ENCODE data around the gene MSI2.

The MSI2 gene

DNA sequence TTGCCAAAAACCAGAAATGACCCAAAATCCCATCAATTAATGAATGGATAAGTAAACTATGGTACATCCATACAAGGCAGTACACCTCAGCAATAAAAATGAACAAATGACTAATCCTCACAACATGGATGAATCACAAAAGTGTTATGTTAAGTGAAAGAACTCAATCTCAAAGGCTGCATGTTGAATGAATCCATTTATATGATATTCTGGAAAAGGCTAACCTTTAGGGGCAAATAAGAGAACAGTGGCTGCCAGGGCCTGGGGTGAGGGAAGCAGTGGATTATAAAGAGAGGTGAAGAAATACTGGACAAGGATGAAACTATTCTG lies 46.1 kb upstream of the MSI2 start:
- Histone ChIP-seq H3K79me2 (ENCODE audit: insufficient read depth, low read length) (no peaks in the 10 kb centered on the region), H3K27me3 (ENCODE audit: insufficient read depth, low read length, poor library complexity, severe bottlenecking) (no peaks in the 10 kb centered on the region), H3K4me3 (ENCODE audit: low read length, poor library complexity, severe bottlenecking) (no peak overlapping the region), H4K20me1 (ENCODE audit: insufficient read depth, low read length, poor library complexity, severe bottlenecking) (no peaks in the 10 kb centered on the region), H3K4me1 (ENCODE audit: insufficient read depth, low read length, poor library complexity, severe bottlenecking) (no peaks in the 10 kb centered on the region), H3K9me2 (replicated peaks; ENCODE audit: low read depth, low read length) (no peaks in the 10 kb centered on the region), H3K9me3 (ENCODE audit: insufficient read depth, low read depth, low read length) (peaks cover 4% of the 10 kb centered on the region; the same call in 1 of the 2 replicates), H3F3A (ENCODE audit: low read depth) (no peaks in the 10 kb centered on the region), H3K4me2 (ENCODE audit: low read depth, low read length, poor library complexity, severe bottlenecking) (no peak overlapping the region), H3K36me3 (ENCODE audit: insufficient read depth, low read length) (no peaks in the 10 kb centered on the region), H2AFZ (ENCODE audit: low read length) (no peak overlapping the region), H3K9ac (ENCODE audit: low read depth, low read length, poor library complexity, severe bottlenecking) (no peak overlapping the region)
- TF ChIP-seq, protein P1, sequence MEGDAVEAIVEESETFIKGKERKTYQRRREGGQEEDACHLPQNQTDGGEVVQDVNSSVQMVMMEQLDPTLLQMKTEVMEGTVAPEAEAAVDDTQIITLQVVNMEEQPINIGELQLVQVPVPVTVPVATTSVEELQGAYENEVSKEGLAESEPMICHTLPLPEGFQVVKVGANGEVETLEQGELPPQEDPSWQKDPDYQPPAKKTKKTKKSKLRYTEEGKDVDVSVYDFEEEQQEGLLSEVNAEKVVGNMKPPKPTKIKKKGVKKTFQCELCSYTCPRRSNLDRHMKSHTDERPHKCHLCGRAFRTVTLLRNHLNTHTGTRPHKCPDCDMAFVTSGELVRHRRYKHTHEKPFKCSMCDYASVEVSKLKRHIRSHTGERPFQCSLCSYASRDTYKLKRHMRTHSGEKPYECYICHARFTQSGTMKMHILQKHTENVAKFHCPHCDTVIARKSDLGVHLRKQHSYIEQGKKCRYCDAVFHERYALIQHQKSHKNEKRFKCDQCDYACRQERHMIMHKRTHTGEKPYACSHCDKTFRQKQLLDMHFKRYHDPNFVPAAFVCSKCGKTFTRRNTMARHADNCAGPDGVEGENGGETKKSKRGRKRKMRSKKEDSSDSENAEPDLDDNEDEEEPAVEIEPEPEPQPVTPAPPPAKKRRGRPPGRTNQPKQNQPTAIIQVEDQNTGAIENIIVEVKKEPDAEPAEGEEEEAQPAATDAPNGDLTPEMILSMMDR (conservative IDR thresholded peaks at IDR 0.05; ENCODE audit: low read length): no peak
- TF ChIP-seq EZH2phosphoT487 (IDR thresholded peaks at IDR 0.05; ENCODE audit: borderline replicate concordance): no peak

DNA sequence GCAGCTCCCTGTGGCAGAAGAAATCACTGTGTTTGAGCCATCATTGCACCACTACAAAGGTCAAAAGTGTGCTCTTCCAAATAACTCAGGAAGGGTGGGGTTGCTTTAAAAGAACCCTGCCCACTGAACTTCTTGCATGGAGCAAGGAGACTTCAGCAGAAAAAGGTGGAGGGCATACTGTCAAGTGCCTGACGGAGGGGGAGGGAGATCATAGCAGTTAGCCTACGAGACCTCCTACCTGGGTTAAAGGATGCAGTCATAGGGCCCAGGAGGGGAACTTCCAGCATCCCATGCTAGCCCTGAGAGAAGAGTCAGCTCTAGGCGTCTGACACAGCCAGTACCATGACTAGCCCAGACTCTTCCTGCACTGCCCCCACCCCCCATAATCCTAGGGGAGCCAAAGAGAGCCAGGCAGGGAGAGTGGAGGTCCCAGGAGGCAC lies 45.3 kb upstream of the MSI2 start:
- no peak for TF ChIP-seq EZH2phosphoT487 (IDR thresholded peaks at IDR 0.05; ENCODE audit: borderline replicate concordance)
- TF ChIP-seq, protein P1 (conservative IDR thresholded peaks at IDR 0.05; ENCODE audit: low read length): no peak
- H3K79me2 ChIP-seq (ENCODE audit: insufficient read depth, low read length): no peaks in the 10 kb centered on the region
- no peak overlapping the region for H3K4me2 ChIP-seq (ENCODE audit: low read depth, low read length, poor library complexity, severe bottlenecking)
- H3K27me3 ChIP-seq (ENCODE audit: insufficient read depth, low read length, poor library complexity, severe bottlenecking): no peaks in the 10 kb centered on the region
- H3K4me3 ChIP-seq (ENCODE audit: low read length, poor library complexity, severe bottlenecking): no peak overlapping the region
- no peaks in the 10 kb centered on the region for H3K4me1 ChIP-seq (ENCODE audit: insufficient read depth, low read length, poor library complexity, severe bottlenecking)
- no peaks in the 10 kb centered on the region for H4K20me1 ChIP-seq (ENCODE audit: insufficient read depth, low read length, poor library complexity, severe bottlenecking)
- H3K36me3 ChIP-seq (ENCODE audit: insufficient read depth, low read length): no peaks in the 10 kb centered on the region
- no peaks in the 10 kb centered on the region for H3F3A ChIP-seq (ENCODE audit: low read depth)
- H3K9me3 ChIP-seq (ENCODE audit: insufficient read depth, low read depth, low read length): peaks cover 4% of the 10 kb centered on the region; the same call in 1 of the 2 replicates
- no peak overlapping the region for H2AFZ ChIP-seq (ENCODE audit: low read length)
- H3K9me2 ChIP-seq (replicated peaks; ENCODE audit: low read depth, low read length): no peaks in the 10 kb centered on the region
- no peak overlapping the region for H3K9ac ChIP-seq (ENCODE audit: low read depth, low read length, poor library complexity, severe bottlenecking)

DNA sequence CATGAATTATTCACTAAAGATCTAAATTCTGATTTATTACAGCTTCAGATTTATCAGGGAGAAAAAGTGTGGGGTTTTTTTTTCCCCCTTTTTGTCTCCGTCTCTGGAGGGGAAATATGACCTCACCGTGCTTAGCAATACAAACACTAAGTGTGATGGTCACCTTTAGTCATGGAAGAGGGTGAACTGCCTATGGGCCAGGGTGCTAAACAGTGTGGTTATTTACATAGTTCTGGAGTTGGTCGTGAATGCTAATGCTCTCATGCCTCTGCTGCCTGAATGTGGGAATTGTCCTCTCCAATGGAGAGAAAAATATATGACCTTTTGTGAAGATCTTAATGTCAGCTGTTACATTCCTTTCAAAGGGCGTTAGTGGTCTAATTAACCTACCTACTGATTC lies 44.8 kb upstream of the MSI2 start:
- no peak overlapping the region for H3K9ac ChIP-seq (ENCODE audit: low read depth, low read length, poor library complexity, severe bottlenecking)
- TF ChIP-seq EZH2phosphoT487 (IDR thresholded peaks at IDR 0.05; ENCODE audit: borderline replicate concordance): no peak
- TF ChIP-seq, protein P1 (conservative IDR thresholded peaks at IDR 0.05; ENCODE audit: low read length): no peak
- H2AFZ ChIP-seq (ENCODE audit: low read length): no peak overlapping the region
- peaks cover 4% of the 10 kb centered on the region; the same call in 1 of the 2 replicates for H3K9me3 ChIP-seq (ENCODE audit: insufficient read depth, low read depth, low read length)
- no peaks in the 10 kb centered on the region for H3K4me1 ChIP-seq (ENCODE audit: insufficient read depth, low read length, poor library complexity, severe bottlenecking)
- H3F3A ChIP-seq (ENCODE audit: low read depth): no peaks in the 10 kb centered on the region
- H3K9me2 ChIP-seq (replicated peaks; ENCODE audit: low read depth, low read length): no peaks in the 10 kb centered on the region
- no peaks in the 10 kb centered on the region for H3K79me2 ChIP-seq (ENCODE audit: insufficient read depth, low read length)
- no peak overlapping the region for H3K4me3 ChIP-seq (ENCODE audit: low read length, poor library complexity, severe bottlenecking)
- H3K27me3 ChIP-seq (ENCODE audit: insufficient read depth, low read length, poor library complexity, severe bottlenecking): no peaks in the 10 kb centered on the region
- no peaks in the 10 kb centered on the region for H3K36me3 ChIP-seq (ENCODE audit: insufficient read depth, low read length)
- no peaks in the 10 kb centered on the region for H4K20me1 ChIP-seq (ENCODE audit: insufficient read depth, low read length, poor library complexity, severe bottlenecking)
- H3K4me2 ChIP-seq (ENCODE audit: low read depth, low read length, poor library complexity, severe bottlenecking): no peak overlapping the region
